HG03571 (cell line): ENCODE measurements around the gene PPP6R3.

Experiments
- ATAC-seq: cut with Tn5 transposase; IDR thresholded peaks from one replicate; pipeline ENCODE4 v1.9.1; 2021; ENCODE audit not compliant: unreplicated experiment

The PPP6R3 gene

DNA sequence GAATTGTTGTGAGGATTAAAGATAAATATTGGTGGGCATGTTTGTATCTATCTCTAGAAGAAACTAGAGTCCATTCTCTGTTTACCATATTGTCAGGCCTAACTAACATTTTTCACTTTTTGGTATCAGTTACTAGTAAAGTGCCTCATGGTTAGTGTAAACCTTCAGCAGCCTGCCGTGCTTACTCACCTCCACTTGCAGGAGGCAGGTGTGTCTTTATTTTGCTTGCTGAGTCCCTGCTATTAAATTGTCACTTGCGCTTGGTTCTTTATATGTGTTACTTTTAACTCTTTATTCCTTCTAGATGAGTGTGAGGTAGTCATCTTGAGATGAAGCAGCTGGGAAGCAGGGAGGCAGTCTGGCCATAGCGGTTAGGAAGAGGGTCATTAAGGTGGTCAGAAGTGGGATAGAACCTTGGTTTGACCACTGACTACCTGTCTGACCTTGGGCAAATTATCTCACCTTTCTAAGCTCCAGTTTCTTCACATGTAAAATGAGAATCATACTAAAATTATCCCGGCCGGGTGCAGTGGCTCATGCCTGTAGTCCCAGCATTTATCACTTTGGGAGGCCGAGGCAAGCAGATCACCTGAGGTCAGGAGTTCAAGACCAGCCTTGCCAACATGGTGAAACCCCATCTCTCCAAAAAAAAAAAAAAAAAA lies 21.2 kb downstream of the PPP6R3 start:
- ATAC-seq = no peak

DNA sequence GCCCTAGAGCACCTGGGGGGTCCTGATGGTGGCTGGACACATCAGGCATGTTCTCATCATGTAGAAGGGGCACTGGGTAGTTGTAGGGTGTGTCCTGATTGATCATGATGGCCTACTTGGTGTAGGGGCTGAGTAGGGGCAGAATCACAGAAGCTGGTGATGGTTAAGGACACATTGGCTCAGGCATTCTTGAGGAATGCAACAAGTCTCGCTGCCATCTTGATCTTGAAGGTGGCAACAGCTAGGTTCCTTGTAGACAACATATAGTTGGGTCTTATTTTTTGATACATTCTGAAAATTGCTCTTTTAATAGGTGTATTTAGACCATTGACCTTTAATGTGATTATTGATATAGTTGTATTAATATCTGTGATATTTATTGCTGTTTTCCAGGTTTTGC lies 28.1 kb downstream of the PPP6R3 start:
- ATAC-seq = no peak

DNA sequence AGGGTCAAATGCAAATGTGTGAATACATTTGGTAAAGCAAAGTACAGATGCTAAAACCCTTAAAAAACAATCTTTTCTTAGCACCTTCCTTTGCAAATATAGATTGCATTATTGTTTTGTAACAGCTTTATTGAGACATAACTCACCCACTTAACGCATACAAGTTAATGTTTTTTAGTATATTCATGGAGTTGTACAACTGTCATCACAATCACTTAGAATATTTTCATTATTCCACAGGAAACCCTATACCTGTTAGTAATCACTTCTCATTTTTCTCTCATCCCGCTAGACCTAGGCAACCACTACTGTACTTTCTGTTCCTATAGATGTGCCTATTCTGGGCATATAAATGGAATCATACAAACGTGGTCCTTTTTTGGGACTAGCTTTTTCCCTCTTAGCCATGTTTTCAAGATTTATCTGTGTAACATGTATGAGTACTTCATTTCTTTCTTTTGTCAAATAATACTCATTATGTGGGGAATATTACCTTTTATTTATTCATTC lies 34.7 kb downstream of the PPP6R3 start:
- no peak for ATAC-seq

DNA sequence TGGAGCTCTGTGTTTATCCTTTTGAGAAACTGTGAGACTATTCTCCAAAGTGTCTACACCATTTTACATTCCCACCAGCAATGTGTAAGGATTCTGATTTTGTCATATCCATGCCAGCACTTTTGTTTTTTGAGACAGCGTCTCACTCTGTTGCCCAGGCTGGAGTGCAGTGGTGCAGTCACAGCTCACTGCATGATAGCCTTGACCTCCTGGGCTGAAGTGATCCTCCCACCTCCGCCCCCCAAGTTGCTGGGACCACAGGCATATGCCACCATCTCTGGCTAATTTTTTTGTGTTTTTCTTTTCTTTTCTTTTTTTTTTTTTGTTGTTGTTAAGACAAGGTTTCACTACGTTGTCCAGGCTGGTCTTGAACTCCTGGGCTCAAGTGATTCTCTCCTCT lies 35.3 kb downstream of the PPP6R3 start:
- ATAC-seq = no peak

DNA sequence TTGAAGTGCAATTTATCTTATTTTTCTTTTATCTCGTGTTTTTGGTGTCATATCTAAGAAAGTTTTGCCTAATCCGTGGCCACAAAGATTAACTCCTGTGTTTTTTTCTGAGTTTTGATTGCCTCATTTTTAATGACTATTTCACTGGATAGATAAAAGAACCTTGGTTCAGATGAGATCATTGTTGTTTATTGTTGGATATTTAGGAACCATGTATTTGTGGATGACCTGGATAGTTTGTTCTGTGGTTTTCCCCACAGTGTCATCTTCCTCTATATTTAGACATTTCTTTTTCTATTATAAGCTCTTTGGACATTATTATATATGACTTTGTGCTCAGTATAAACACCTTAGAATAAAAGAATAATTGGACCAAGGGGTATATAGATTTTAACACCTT lies 37.2 kb downstream of the PPP6R3 start:
- ATAC-seq = no peak

DNA sequence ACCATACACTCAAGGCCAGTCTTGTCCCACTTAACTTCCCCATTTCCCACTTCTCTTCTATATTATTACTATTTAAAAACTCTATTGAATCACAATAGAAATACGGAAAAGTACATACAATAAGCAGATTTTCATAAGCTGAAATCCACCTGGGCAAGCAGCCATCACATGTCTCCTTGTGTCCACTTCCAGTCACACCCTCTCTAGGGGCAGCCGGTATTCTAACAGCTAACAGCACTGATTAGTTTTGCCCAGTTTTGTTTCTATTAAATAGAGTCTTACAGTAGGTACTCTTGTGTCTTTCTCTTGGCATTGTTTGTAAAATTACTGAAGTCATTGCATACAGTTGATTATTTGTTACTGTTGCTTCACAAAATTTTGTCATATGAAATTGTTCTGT lies 37.8 kb downstream of the PPP6R3 start:
- no peak for ATAC-seq

DNA sequence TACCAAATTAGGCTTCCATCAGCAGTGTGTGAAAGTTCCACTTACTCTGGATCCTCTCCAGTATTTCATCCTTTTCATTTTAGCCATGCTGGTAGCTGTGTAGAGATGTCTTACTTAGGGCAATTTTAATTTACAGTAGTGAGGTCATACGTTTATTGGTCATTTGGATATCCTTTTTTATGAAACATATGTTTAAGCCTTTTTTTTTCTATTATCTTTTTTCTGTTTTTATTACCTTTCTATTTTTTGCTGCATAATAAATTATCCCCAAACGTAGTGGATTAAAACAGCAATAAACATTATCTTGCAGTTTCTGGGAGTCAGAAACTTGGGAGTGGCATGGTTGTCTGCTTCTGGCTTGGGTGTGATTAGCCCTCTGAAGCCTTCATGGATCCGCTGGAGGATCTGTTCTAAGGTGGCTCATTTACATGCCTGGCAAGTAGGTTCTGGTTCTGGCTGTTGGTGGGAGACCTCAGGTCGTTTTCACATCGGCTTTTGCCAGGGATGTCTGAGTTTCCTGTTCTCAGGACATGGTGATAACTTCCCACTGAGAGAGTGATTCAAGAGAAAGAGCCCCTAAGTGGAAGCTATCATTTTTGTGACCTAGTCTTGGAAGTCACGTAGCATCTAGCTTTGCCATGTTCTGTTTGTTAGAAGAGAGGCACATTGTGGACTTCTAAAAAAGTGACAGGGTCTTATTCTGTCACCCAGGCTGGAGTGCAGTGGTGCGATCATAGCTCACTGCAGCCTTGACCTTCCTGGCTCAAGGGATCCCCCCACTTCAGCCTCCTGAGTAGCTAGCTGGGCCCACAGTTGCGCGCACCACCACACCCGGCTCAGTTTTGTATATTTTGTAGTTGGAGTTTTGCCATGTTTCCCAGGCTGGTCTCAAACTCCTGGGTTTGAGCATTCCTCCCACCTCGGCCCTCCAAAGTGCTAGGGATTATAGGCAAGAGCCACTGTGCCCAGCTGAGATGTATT lies 38.6 kb downstream of the PPP6R3 start:
- no peak for ATAC-seq

DNA sequence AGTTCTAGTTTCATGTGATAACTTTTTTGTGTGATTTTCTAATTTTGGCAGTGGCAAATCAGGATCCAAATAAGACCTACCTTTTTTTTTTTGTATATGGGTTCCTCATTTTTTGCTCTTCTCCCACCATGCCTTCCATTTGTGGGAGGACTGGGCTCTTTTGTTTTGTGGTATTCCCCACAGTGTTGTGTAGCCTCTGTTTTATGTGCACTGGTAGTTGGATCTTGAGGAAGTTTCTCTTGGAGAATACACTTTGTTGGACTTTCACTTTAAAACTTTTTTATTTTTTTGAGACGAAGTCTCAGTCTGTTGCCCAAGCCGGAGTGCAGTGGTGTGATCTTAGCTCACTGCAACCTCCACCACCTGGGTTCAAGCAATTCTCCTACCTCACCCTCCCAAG lies 39.7 kb downstream of the PPP6R3 start:
- no peak for ATAC-seq

DNA sequence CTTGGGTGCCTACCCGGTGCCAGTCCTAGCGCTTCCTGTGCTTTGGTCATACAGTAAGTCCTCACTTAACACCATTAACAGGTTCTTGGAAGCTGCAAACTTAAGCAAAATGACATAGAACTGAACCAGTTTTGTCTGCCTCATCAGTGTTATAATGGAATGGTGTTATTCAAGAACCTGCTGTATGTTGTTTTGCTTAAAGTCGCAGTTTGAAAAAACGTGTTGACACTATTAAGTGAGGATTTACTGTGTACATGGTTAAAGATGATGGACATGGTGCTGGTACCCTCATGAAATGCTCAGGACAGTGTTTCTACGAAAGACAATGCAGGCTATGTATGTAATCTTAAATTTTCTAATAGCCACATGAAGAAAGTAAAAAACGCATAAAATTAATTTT lies 41.3 kb downstream of the PPP6R3 start:
- no peak for ATAC-seq

DNA sequence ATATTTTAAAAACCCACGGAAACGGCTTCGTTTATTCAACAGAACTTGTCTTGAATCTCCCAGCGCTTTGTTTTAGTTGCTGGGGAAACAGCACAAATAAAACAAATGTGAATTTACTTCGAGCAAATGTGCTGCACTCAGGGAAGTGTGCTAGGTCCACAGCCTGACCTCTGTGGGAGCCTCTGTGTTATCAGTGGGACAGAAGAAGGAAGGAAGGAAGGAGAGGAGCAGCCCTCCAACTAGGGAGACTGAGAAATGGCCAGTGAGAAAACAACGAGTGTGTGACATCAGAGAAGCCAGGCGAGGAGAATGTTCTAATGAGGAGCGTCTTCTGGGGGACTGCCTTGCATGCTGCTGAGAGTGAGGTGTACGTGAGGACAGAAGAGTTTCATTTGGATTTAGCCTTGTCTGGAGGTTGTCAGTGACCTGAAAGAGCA lies 42.7 kb downstream of the PPP6R3 start:
- no peak for ATAC-seq

DNA sequence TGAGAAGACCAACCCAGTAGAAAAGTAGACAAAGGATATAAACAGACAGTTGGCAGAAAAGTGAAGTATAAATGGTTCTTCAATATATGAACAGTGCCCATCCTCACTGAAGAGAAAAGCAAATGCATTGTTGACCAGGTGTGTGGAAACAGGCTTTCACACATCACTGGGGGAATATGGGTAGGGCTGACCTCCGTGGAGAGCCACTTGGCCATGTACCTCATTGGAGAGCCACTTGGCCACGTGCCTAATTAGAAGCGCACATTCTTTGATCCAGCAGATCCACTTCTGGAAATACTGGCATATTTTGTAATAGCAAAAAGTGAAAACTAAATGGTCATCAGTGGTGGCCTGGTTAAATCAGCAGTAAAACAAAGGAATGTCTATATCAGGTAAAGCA lies 43.2 kb downstream of the PPP6R3 start:
- ATAC-seq = no peak

DNA sequence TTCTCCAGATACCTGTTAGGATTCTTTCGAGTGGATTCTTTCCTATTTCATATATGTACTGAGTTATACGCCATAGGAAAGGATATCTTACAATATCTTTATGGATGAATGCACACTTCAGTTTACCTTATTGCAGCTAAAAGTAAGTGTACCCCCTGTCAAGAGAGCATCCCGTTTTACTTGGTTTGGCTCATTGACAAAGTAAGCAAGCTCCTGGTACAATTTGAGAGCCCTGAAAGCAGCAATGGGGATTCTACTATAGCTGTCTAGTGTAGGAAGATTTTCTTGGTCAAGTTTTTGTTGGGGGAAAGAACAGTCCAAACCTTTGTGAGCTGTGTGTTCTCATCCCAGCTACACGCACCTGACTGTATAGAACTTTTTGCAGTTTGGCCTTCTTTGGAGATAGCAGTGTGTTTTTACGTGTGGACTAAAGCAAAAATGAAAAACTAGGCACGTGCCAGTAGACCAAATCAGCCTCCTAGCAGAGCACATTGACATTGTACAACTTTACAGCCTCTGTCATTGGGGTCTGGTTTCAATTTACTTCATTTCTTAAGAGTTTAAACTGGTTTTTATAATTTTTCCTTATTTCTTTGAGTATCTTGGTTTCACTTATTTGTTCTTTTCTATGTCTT lies 44.0 kb downstream of the PPP6R3 start:
- ATAC-seq = no peak

DNA sequence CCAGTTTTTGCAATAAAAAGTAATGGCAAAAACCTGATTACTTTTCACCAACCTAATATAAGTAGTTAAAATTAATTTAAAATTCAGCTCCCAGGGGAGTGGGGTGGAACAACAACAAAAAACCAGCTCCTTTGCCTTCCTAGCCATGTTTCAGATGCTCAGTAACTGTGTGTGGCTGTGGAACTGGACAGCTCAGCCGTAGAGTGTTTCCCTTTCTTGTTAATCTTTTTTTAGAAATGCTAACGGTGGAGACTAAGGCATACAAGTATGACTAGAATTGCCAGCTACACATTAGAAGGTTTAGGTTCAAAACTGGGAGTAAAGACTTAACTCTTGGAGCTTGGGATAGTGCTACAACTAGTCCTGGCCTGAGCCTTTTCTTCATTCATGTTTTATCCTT lies 45.0 kb downstream of the PPP6R3 start:
- no peak for ATAC-seq

DNA sequence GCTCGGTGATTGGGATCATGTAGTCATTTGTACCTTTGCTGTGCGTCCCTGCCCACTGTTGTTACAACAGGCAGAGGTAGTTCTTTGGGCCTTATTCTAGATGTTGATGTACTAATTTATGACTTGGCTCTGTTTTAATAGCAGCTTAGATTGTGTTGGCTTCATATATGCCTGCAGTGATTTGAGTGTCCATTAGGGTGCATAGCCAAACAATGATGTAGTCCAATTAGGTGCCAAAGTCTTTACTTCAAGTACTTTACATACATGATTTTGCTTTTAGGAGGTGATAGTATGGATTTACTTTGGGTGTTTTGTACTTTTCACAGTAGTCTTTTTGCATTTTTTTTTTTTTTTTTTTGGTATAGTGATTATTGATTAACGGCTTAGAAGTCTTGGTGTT lies 46.4 kb downstream of the PPP6R3 start:
- ATAC-seq = no peak

DNA sequence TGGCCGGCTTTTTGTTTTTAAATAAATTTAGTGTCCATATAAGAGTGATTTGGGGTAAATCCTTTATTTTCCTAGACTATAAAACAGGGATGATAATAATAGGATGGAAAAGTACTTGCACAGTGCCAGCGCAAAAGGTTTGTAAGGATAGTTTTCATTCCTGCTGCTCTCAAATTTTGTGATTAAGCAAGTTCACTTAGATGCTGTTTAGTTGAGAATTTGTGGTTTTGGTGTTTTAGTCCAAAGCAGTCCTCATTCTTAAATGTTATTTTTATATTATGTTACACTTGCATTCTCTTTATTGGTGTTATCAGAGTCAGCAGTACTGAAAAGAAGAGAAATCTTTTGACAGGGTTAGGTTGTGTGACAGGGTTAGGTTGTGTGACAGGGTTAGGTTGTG lies 47.9 kb downstream of the PPP6R3 start:
- ATAC-seq = no peak

DNA sequence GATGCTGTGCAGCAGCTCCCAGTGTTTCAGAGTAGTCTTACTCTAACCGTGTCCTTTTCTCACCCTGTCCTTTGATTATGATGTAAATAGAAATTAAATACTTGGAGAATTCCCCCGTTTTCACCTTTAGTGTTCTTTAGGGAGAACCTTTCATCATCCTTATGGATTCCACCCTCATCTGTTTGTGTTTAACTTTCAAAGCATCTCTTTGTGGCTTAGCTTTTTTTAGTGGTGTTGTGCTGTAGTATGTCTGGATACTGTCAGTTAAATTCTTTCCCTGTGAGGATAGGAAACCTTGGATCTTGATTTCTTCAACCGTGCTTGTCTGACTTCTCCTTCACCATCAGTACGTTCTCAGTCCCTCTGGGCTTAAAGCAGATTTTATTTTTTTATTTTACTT lies 48.5 kb downstream of the PPP6R3 start:
- ATAC-seq = no peak

DNA sequence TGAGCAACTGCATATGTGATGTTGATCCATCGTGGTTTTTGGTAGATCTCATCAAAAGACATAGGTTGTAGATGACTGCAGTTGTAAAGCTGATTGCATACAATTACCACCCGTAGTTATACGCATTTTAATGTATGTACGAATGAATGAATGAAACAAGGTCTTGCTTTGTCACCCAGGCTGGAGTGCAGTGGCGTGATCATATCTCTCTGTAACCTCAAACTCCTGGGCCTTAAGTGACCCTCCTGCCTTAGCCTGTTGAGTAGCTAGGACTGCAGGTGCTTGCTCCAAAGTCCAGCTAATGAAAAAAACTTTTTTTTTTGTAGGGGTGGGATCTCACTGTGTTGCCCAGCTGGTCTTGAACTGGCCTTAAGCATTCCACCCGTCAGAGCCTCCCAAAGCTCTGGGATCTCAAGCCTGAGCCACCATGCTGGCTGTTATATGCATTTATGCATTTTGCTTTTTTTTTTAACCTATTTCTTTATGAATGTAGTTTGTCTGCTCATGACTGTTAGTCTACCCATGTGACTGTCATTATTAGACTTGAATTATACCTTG lies 53.5 kb downstream of the PPP6R3 start:
- ATAC-seq = no peak

DNA sequence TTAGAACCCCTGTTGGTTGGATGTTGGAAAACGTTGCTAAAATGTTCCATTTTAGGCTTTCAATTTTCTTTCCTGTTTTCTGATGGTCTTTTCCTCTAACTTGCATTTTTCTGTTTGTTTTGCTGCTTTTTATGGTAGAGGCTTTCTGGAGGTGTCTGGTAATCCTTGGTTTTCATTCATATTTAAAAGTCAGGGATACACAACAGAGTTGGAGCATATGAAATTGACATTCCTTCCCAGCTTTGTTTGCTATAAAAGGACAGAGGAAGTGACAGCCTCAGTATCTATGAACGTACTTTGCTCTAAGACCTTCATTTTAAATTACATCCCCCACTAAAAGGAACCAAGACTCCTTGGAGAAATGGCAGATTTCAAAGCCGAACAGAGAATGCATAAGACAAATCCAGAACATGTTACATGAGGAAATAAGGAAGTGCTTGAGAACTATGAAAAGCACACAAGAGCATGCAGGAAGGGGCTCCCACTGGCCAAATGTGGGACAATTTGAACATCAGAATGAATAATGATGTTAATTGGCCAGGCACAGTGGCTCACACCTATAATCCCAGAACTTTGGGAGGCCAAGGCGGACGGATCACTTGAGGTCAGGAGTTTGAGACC lies 56.7 kb downstream of the PPP6R3 start:
- no peak for ATAC-seq

DNA sequence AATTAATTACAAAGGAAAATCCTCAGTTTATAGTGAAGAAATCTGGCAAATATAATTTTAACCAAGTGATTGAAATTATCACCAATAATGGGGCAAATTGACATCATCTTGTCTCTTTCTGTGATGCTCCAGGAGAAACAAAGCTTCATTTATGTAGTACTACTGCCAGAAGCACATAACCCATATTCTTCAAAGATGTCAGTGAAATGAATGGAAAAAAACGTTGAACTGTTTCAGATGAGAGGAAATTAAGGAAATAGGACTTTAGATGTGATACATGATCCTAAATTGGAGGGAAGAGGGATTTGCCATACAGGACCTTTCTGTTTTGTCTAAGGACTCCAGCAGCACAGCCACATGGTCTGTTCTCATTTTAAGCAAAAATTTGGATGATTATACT lies 57.6 kb downstream of the PPP6R3 start:
- no peak for ATAC-seq

DNA sequence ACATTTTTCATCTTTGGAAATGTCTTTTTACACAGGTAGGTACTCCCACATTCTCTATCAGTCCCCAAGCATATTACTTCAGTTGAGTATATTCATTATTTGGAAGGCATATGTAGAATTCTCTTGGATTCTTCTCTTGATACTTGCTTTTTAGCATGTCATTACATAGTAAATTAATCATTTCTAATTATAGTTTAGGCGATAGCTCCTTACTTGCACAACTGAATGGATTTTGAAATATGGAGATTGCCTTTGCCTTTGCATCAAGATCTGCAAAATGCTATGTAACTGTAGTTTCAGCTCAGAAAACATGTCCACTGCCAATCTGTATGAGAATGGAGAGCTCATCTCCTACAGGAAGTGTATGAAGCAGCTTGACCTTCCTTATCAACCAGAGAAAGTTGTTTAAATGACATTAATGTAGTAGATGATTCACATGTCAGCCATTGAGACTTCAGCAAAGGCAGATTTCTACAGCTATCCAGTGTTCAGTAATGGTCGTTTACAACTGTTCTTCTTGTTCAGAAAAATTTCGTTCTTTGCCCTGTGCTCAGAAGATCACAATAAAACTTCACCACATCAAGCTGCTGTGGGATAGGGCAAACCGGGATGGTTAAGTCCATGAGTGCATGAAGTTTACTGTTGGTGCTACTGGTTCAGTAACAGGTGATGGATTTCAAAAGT lies 61.6 kb downstream of the PPP6R3 start:
- ATAC-seq = no peak
